GM21381 (cell line): ENCODE data around the gene LDHAL6B.
"Not testable (repeated sequence)": the region's sequence is repeated elsewhere in the genome, so short reads cannot be mapped to it uniquely, and the experiment has no call there.

ENCODE experiments used
- ATAC-seq: cut with Tn5 transposase; IDR thresholded peaks from one replicate; pipeline ENCODE4 v1.9.1; 2021; ENCODE audit warnings: mild to moderate bottlenecking, moderate library complexity; ENCODE audit not compliant: unreplicated experiment

Gene LDHAL6B

GRCh38 chr15:59206623-59207183 is at the start of gene LDHAL6B:
Gene LDHAL6B, plus strand, starts transcription at chr15:59206843. Its CDS starts 98 bp downstream, at chr15:59206941.
- no peak for ATAC-seq

GRCh38 chr15:59157396-59157795 is 49.2 kb upstream of the LDHAL6B start:
- ATAC-seq, result no peak

- no peak for ATAC-seq
Observed at GRCh38 chr15:59157840-59158700, 48.6 kb upstream of the LDHAL6B start.

GRCh38 chr15:59158701-59159034 is 48.0 kb upstream of the LDHAL6B start:
- ATAC-seq, result no peak

GRCh38 chr15:59159210-59159609 is 47.4 kb upstream of the LDHAL6B start:
- ATAC-seq, result no peak

- no peak for ATAC-seq
Observed at GRCh38 chr15:59160880-59161593, 45.6 kb upstream of the LDHAL6B start.

- ATAC-seq, result not testable (repeated sequence)
Observed at GRCh38 chr15:59162080-59162479, 44.6 kb upstream of the LDHAL6B start.

GRCh38 chr15:59165726-59166125 is 40.9 kb upstream of the LDHAL6B start:
- ATAC-seq, result no peak

GRCh38 chr15:59166166-59166565 is 40.5 kb upstream of the LDHAL6B start:
- ATAC-seq, result no peak

GRCh38 chr15:59166601-59167265 is 39.9 kb upstream of the LDHAL6B start:
- no peak for ATAC-seq

GRCh38 chr15:59168536-59168935 is 38.1 kb upstream of the LDHAL6B start:
- no peak for ATAC-seq

GRCh38 chr15:59169251-59169708 is 37.4 kb upstream of the LDHAL6B start:
- no peak for ATAC-seq

GRCh38 chr15:59170295-59171066 is 36.2 kb upstream of the LDHAL6B start:
- ATAC-seq, result no peak

GRCh38 chr15:59171067-59171397 is 35.6 kb upstream of the LDHAL6B start:
- ATAC-seq, result no peak

GRCh38 chr15:59172289-59172901 is 34.2 kb upstream of the LDHAL6B start:
- no peak for ATAC-seq

GRCh38 chr15:59173194-59173593 is 33.4 kb upstream of the LDHAL6B start:
- ATAC-seq, result no peak

GRCh38 chr15:59174151-59174834 is 32.4 kb upstream of the LDHAL6B start:
- no peak for ATAC-seq

- ATAC-seq, result peak; percentile 58
Observed at GRCh38 chr15:59174835-59175831, 31.5 kb upstream of the LDHAL6B start.
